ENCODE data around the gene NTHL1.

NTHL1 gene

DNA sequence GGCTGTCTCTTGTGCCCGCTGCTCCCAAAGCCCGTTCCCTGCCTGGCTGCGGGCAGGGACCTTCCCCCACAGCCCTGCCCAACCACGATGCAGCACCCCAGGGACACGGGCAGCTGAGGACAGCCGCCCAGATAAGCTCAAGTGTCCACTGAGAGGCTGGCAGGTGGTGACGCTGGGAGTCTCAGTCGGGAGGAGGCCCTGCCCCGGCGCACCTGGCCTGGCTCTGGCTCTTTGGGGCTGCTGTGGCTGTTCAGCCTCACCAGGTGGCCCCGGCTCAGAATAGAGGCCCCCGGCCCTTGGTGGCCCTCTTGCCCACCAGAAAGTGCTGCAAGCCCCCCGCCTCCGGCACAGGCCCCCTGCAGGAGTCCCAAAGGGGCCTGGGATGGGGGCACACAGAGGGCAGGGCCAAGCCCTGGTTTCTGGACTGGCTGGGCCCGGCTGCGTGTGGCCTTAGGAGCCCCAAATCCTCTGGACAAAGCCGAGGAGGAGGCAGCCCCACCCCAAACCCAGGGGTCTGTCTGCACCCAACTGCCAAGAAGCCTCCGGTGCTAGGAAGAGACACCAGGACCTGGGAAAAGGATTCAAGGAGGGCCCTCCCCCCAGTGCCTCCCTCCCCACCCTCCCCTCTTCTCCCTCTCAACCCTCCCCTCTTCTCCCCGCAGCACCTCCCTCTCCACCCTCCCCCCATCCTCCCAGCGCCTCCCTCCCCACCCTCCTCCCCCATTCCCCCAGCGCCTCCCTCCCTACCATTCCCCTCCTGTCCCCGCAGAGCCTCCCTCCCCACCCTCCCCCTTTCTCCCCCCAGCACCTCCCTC, 5.3 kb downstream of the NTHL1 start:
- Histone ChIP-seq H3K27ac (no peak overlapping the region), H3K9ac (no peak overlapping the region), H3K36me3 (ENCODE audit: control insufficient read depth, insufficient read depth, low read length) (no peaks in the 10 kb centered on the region)

DNA sequence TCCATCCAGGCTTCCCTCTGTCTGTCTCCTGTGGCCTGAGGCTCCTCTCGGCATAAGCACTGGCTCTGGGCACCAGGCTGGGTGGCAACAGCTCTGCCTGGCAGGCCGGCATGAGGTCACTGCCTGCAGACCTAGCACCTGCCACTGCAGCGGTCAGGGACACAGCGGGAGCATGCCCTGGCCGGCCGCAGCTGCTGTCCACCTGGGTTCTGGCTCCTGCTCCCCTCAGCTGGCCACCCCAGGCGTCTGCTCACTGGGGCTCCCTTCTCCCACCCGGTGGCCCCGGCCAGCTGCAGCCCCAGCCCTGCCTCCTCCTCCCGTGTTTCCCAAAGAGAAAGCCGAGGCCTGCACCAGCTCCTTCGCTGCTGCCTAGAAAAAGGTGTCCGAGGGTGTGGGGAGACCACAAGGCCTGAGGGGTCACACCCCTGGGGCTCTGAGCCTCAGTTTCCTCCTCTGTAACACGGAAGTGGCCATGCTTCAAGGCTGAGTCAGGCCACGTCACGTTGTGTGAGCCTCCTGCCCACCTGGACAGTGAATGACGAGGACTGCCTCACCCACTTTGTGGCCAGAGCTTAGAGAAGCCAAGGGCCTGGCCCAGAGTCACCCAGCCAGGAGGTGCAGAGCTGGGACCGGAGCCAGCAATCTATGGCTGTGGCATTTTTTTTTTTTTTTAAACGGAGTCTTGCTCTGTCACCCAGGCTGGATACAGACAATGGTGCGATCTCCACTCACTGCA, 6.7 kb downstream of the NTHL1 start:
- TF ChIP-seq, protein P1, sequence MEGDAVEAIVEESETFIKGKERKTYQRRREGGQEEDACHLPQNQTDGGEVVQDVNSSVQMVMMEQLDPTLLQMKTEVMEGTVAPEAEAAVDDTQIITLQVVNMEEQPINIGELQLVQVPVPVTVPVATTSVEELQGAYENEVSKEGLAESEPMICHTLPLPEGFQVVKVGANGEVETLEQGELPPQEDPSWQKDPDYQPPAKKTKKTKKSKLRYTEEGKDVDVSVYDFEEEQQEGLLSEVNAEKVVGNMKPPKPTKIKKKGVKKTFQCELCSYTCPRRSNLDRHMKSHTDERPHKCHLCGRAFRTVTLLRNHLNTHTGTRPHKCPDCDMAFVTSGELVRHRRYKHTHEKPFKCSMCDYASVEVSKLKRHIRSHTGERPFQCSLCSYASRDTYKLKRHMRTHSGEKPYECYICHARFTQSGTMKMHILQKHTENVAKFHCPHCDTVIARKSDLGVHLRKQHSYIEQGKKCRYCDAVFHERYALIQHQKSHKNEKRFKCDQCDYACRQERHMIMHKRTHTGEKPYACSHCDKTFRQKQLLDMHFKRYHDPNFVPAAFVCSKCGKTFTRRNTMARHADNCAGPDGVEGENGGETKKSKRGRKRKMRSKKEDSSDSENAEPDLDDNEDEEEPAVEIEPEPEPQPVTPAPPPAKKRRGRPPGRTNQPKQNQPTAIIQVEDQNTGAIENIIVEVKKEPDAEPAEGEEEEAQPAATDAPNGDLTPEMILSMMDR (IDR thresholded peaks at IDR 0.05): no peak
- H3K27me3 ChIP-seq (ENCODE audit: control insufficient read depth, insufficient read depth, low read length): no peaks in the 10 kb centered on the region
- no peak overlapping the region for H3K9ac ChIP-seq
- no peaks in the 10 kb centered on the region for H3K9me3 ChIP-seq (ENCODE audit: control insufficient read depth, low read length)
- no peak overlapping the region for H3K4me2 ChIP-seq (ENCODE audit: low read length)
- peaks cover 3% of the 10 kb centered on the region for H3K79me2 ChIP-seq
- no peaks in the 10 kb centered on the region for H3K36me3 ChIP-seq (ENCODE audit: control insufficient read depth, insufficient read depth, low read length)
- H3K4me3 ChIP-seq (ENCODE audit: low read depth, low read length): no peak overlapping the region
- H2AFZ ChIP-seq: no peak overlapping the region
- no peak overlapping the region for H3K27ac ChIP-seq
- H3K4me1 ChIP-seq: no peaks in the 10 kb centered on the region

More for the DNA sequence above, 5.3 kb downstream of the NTHL1 start:
- Histone ChIP-seq H3K4me1 (peaks cover 3% of the 10 kb centered on the region), H2AFZ (no peak overlapping the region), H3K4me2 (ENCODE audit: low read length) (no peak overlapping the region), H3K27me3 (ENCODE audit: control insufficient read depth, insufficient read depth, low read length) (no peaks in the 10 kb centered on the region), H3K4me3 (ENCODE audit: low read depth, low read length) (no peak overlapping the region), H3K79me2 (peaks cover 3% of the 10 kb centered on the region), H3K9me3 (ENCODE audit: control insufficient read depth, low read length) (no peaks in the 10 kb centered on the region)
- TF ChIP-seq, protein P1 (IDR thresholded peaks at IDR 0.05): no peak

DNA sequence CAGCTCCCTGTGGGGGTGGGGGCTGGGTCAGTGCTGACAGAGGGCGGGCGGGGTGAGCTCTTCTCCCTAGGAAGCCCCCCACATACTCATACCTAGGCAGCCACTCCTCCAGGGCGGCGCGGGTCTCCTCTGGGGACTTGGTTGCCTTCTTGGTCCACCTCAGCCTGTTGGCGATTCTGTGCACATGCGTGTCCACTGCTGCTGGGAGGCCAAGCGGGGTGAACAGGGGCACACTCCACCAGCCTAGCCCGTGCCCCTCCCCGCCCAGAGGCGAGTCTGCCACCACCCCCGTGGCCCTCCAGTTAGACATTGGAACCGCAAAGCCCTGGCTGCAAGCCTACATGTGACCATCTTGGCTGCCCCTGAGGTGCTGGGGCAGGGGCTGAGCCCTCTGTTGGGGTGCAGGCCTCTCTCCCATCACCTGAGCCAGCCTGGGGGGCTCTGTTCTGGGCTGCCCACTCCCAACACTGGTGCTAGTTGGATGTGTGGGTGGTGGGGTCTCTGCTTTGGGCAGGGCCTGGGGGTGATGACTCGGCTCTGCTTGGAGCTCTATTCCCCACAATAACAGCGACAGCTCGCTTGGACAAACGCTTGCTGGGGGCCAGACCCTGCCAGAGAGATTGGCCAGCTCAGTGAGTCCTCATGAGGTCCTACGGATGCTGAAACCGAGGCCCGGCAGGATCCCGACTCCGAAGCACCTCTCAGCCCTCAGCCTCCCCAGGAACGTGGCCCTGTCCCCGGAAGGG, 7.4 kb downstream of the NTHL1 start:
- H3K9me3 ChIP-seq (ENCODE audit: control insufficient read depth, low read length): no peaks in the 10 kb centered on the region
- H3K9ac ChIP-seq: no peak overlapping the region
- TF ChIP-seq, protein P1 (IDR thresholded peaks at IDR 0.05): no peak
- no peak overlapping the region for H2AFZ ChIP-seq
- no peak overlapping the region for H3K4me3 ChIP-seq (ENCODE audit: low read depth, low read length)
- no peaks in the 10 kb centered on the region for H3K27me3 ChIP-seq (ENCODE audit: control insufficient read depth, insufficient read depth, low read length)
- H3K27ac ChIP-seq: no peak overlapping the region
- no peaks in the 10 kb centered on the region for H3K4me1 ChIP-seq
- no peaks in the 10 kb centered on the region for H3K79me2 ChIP-seq
- no peaks in the 10 kb centered on the region for H3K36me3 ChIP-seq (ENCODE audit: control insufficient read depth, insufficient read depth, low read length)
- no peak overlapping the region for H3K4me2 ChIP-seq (ENCODE audit: low read length)

DNA sequence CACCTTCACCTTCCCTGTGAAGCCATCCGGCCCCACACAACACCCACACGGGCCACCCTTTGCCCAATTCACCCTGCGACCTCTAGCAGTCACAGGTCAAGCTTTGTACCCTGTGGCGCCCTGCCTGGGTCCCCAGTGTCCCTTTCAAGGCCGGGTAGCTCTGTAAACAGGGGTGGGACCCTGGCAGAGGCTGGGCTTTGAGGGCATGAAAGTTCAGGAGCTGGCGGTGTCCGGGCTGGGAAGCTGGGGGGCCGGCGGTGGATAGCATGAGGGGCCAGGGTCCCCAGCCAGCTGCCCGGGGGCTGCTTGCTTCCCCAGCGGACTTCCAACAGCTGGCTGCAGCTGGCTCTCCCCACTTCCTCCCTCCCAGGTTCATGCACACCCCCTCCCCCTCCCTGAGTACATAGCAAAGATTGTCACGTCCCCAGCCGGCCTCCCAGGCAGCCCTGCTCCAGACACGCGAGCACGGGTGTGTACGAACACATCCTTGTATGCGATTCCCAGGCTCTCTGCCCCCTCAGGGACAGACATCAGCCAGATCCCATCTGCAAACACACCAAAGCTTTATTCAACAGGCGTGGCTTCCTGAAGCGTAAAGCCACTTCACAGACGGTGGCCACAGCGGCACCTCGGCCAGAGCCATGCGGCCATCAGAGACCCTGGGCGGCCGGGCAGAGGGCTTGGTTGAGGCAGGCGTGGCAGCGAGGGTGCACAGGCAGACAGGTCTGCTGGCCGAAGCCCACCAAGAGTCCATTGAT, 8.2 kb downstream of the NTHL1 start:
- H3K36me3 ChIP-seq (ENCODE audit: control insufficient read depth, insufficient read depth, low read length): no peaks in the 10 kb centered on the region
- H3K79me2 ChIP-seq: no peaks in the 10 kb centered on the region
- TF ChIP-seq, protein P1 (IDR thresholded peaks at IDR 0.05): no peak
- no peaks in the 10 kb centered on the region for H3K27me3 ChIP-seq (ENCODE audit: control insufficient read depth, insufficient read depth, low read length)
- H3K4me3 ChIP-seq (ENCODE audit: low read depth, low read length): no peak overlapping the region
- H3K4me1 ChIP-seq: no peaks in the 10 kb centered on the region
- H3K27ac ChIP-seq: no peak overlapping the region
- H3K4me2 ChIP-seq (ENCODE audit: low read length): no peak overlapping the region
- no peaks in the 10 kb centered on the region for H3K9me3 ChIP-seq (ENCODE audit: control insufficient read depth, low read length)
- no peak overlapping the region for H3K9ac ChIP-seq
- no peak overlapping the region for H2AFZ ChIP-seq

Measured in parathyroid adenoma (tissue), 2 donors.